ENCODE measurements around the gene EVC. TPM values are rescaled to one million over a fixed set of nuclear protein-coding genes. Genes with fewer than 3 reads are reported as not detected.

Gene EVC
- total RNA-seq, 1 experiment from 2014 or later, result not detected

- Mint-ChIP-seq H3K27me3 (ENCODE audit: insufficient read depth, unreplicated experiment) (peaks cover 7% of the 10 kb centered on the region), H3K27ac (ENCODE audit: unreplicated experiment) (no peak overlapping the region), H3K4me3 (ENCODE audit: unreplicated experiment) (no peak overlapping the region), H3K36me3 (ENCODE audit: insufficient read depth, unreplicated experiment) (no peaks in the 10 kb centered on the region), H3K9me3 (ENCODE audit: unreplicated experiment) (no peaks in the 10 kb centered on the region), H3K4me1 (ENCODE audit: low read depth, unreplicated experiment) (no peaks in the 10 kb centered on the region)
- intact Hi-C loops (cut with micrococcal nuclease; ENCODE audit: unreplicated experiment), result no loop called here
- H3K27me3 ChIP-seq (replicated peaks; ENCODE audit: control insufficient read depth, insufficient read depth, low read length), result no peaks in the 10 kb centered on the region
- BruUV-seq (replicated peaks), result no TSS peak
- ChIA-PET POLR2A (no interaction called here), CTCF (interaction anchor here (0.6 kb wide), 1 partner anchor 9 kb away, joined by 3 read pairs; no protein-coding TSS in a partner anchor)
- no peak overlapping the region for H3K4me3 ChIP-seq (ENCODE audit: low read depth, low read length)
- DNase-seq, result no peak
- TF ChIP-seq CTCF (IDR thresholded peaks at IDR 0.05; ENCODE audit: insufficient read depth in 1 of 2, low read depth in 1 of 2, low read length in 1 of 2, severe bottlenecking in 1 of 2, unreplicated experiment in 1 of 2), result no peak
- H3K36me3 ChIP-seq (ENCODE audit: control insufficient read depth, insufficient read depth, low read length), result no peaks in the 10 kb centered on the region
- no peaks in the 10 kb centered on the region for H3K4me1 ChIP-seq
- H3K9me3 ChIP-seq, result no peaks in the 10 kb centered on the region
Observed at GRCh38 chr4:5734853-5735252, 23.9 kb downstream of the EVC start.

GRCh38 chr4:5735463-5735862 lies 24.5 kb downstream of the EVC start:
- H3K4me1 Mint-ChIP-seq (ENCODE audit: low read depth, unreplicated experiment), result no peaks in the 10 kb centered on the region
- POLR2A ChIA-PET, result no interaction called here
- H3K4me3 Mint-ChIP-seq (ENCODE audit: unreplicated experiment), result no peak overlapping the region
- DNase-seq, result no peak
- Histone ChIP-seq H3K9me3 (no peaks in the 10 kb centered on the region), H3K36me3 (ENCODE audit: control insufficient read depth, insufficient read depth, low read length) (no peaks in the 10 kb centered on the region), H3K4me3 (ENCODE audit: low read depth, low read length) (no peak overlapping the region), H3K4me1 (no peaks in the 10 kb centered on the region), H3K27me3 (replicated peaks; ENCODE audit: control insufficient read depth, insufficient read depth, low read length) (no peaks in the 10 kb centered on the region)
- H3K9me3 Mint-ChIP-seq (ENCODE audit: unreplicated experiment), result no peaks in the 10 kb centered on the region
- TF ChIP-seq CTCF (IDR thresholded peaks at IDR 0.05; ENCODE audit: insufficient read depth in 1 of 2, low read depth in 1 of 2, low read length in 1 of 2, severe bottlenecking in 1 of 2, unreplicated experiment in 1 of 2), result no peak
- BruUV-seq (replicated peaks), result no TSS peak
- peaks cover 7% of the 10 kb centered on the region for H3K27me3 Mint-ChIP-seq (ENCODE audit: insufficient read depth, unreplicated experiment)
- no peaks in the 10 kb centered on the region for H3K36me3 Mint-ChIP-seq (ENCODE audit: insufficient read depth, unreplicated experiment)
- no peak overlapping the region for H3K27ac Mint-ChIP-seq (ENCODE audit: unreplicated experiment)
- CTCF ChIA-PET, result interaction anchor here (0.6 kb wide), 1 partner anchor 9 kb away, joined by 3 read pairs; no protein-coding TSS in a partner anchor
- intact Hi-C loops (cut with micrococcal nuclease; ENCODE audit: unreplicated experiment), result no loop called here

GRCh38 chr4:5738061-5738460 lies 27.1 kb downstream of the EVC start:
- Mint-ChIP-seq H3K9me3 (ENCODE audit: unreplicated experiment) (no peaks in the 10 kb centered on the region), H3K4me1 (ENCODE audit: low read depth, unreplicated experiment) (no peaks in the 10 kb centered on the region), H3K27me3 (ENCODE audit: insufficient read depth, unreplicated experiment) (peaks cover 7% of the 10 kb centered on the region), H3K36me3 (ENCODE audit: insufficient read depth, unreplicated experiment) (no peaks in the 10 kb centered on the region), H3K4me3 (ENCODE audit: unreplicated experiment) (no peak overlapping the region), H3K27ac (ENCODE audit: unreplicated experiment) (no peak overlapping the region)
- TF ChIP-seq CTCF (IDR thresholded peaks at IDR 0.05; ENCODE audit: insufficient read depth in 1 of 2, low read depth in 1 of 2, low read length in 1 of 2, severe bottlenecking in 1 of 2, unreplicated experiment in 1 of 2), result no peak
- ChIA-PET CTCF (no interaction called here), POLR2A (no interaction called here)
- intact Hi-C loops (cut with micrococcal nuclease; ENCODE audit: unreplicated experiment), result no loop called here
- Histone ChIP-seq H3K36me3 (ENCODE audit: control insufficient read depth, insufficient read depth, low read length) (no peaks in the 10 kb centered on the region), H3K27me3 (replicated peaks; ENCODE audit: control insufficient read depth, insufficient read depth, low read length) (no peaks in the 10 kb centered on the region), H3K4me1 (no peaks in the 10 kb centered on the region), H3K9me3 (no peaks in the 10 kb centered on the region), H3K4me3 (ENCODE audit: low read depth, low read length) (no peak overlapping the region)
- DNase-seq, result no peak
- no TSS peak for BruUV-seq (replicated peaks)

Measured in Caco-2 (cell line).